ENCODE results near the gene EPG5. TPM values are rescaled to one million over a fixed set of nuclear protein-coding genes. Genes with fewer than 3 reads are reported as not detected.

Gene EPG5
- total RNA-seq, 1 donor from 2014 or later = 38.5 TPM

GRCh38 chr18:45876161-45876560 is 91.0 kb downstream of the EPG5 start:
- Histone ChIP-seq H3K27ac (no peak overlapping the region), H3K4me1 (peaks cover 4% of the 10 kb centered on the region), H3K27me3 (no peaks in the 10 kb centered on the region), H3K9me3 (no peaks in the 10 kb centered on the region), H3K36me3 (peaks cover 80% of the 10 kb centered on the region), H3K4me3 (no peak overlapping the region)
- no peak for TF ChIP-seq CTCF (IDR thresholded peaks at IDR 0.05)
- ATAC-seq (no peak), DNase-seq (no peak)
- intact Hi-C loops (cut with DNase I) = no loop called here

GRCh38 chr18:45874491-45875184 is 92.5 kb downstream of the EPG5 start:
- TF ChIP-seq CTCF (IDR thresholded peaks at IDR 0.05) = no peak
- ATAC-seq (no peak), DNase-seq (no peak)
- H3K9me3 ChIP-seq = no peaks in the 10 kb centered on the region
- intact Hi-C loops (cut with DNase I) = no loop called here
- H3K36me3 ChIP-seq = peaks cover 91% of the 10 kb centered on the region
- no peaks in the 10 kb centered on the region for H3K27me3 ChIP-seq
- no peak overlapping the region for H3K4me3 ChIP-seq
- no peaks in the 10 kb centered on the region for H3K4me1 ChIP-seq
- no peak overlapping the region for H3K27ac ChIP-seq

- Histone ChIP-seq H3K4me3 (no peak overlapping the region), H3K36me3 (peaks cover 92% of the 10 kb centered on the region), H3K27me3 (no peaks in the 10 kb centered on the region), H3K4me1 (no peaks in the 10 kb centered on the region), H3K9me3 (no peaks in the 10 kb centered on the region), H3K27ac (no peak overlapping the region)
- no peak for DNase-seq
- TF ChIP-seq CTCF (IDR thresholded peaks at IDR 0.05) = no peak
- intact Hi-C loops (cut with DNase I) = no loop called here
- no peak for ATAC-seq
Measured at GRCh38 chr18:45871431-45872084, 95.6 kb downstream of the EPG5 start.

GRCh38 chr18:45870419-45870818 is 96.7 kb downstream of the EPG5 start:
- H3K27me3 ChIP-seq = no peaks in the 10 kb centered on the region
- intact Hi-C loops (cut with DNase I) = no loop called here
- no peaks in the 10 kb centered on the region for H3K4me1 ChIP-seq
- no peak for ATAC-seq
- no peak for TF ChIP-seq CTCF (IDR thresholded peaks at IDR 0.05)
- H3K36me3 ChIP-seq = peaks cover 92% of the 10 kb centered on the region
- no peak for DNase-seq
- no peak overlapping the region for H3K27ac ChIP-seq
- H3K9me3 ChIP-seq = no peaks in the 10 kb centered on the region
- no peak overlapping the region for H3K4me3 ChIP-seq

GRCh38 chr18:45865466-45865865 is 101.7 kb downstream of the EPG5 start:
- no peak for ATAC-seq
- H3K27ac ChIP-seq = no peak overlapping the region
- DNase-seq = no peak
- H3K4me3 ChIP-seq = no peak overlapping the region
- no peak for TF ChIP-seq CTCF (IDR thresholded peaks at IDR 0.05)
- H3K27me3 ChIP-seq = no peaks in the 10 kb centered on the region
- intact Hi-C loops (cut with DNase I) = no loop called here
- no peaks in the 10 kb centered on the region for H3K4me1 ChIP-seq
- no peaks in the 10 kb centered on the region for H3K9me3 ChIP-seq
- peaks cover 97% of the 10 kb centered on the region for H3K36me3 ChIP-seq
